HTERT RPE-1 (cell line): Measurements from ENCODE around the gene RNPEPL1.

Experiments used
- in situ Hi-C: fragments of 300-500 bp; cut with MboI; formaldehyde crosslinking; loops from 4 replicates; pipeline ENCODE4 v1.14.3; 2020; ENCODE audit warnings: low sequenced_read_pairs

The RNPEPL1 gene

DNA sequence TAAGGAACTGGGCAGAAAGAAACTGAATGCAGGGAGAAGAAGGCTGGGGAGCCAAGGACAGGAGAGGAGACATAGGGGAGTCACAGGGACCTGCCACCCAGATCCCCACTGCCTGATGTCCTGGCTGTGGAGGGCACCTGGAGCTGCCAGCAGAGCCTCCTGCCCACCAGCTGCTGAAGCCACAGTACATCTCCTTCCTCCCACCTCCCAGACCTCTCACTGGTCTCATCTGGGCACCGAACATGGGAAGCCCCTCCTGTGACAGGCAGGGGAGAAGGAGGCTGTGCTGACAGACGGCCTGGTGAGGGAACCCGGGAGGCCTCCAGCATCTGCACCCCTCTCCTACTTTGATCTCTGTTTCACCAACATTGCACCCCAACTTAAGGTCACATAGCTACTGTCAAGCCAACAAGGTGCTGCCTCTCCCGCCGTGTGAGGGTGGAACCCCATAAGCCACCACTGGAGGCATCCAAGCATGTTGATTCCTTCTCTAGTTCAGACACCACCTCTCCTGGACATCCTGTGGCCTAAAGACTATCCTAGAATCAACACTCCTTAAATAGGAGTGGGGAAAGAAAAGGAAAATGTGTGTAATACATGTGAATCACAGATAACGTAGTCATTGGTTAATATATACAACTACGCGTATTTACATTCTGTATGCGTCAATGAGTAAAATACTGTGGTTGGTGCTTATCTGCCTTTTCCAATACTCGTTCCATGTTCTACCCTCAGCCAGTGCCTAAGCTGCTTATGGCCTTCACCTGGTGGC is 3.5 kb upstream of the RNPEPL1 start:
- in situ Hi-C loops, result no loop called here

DNA sequence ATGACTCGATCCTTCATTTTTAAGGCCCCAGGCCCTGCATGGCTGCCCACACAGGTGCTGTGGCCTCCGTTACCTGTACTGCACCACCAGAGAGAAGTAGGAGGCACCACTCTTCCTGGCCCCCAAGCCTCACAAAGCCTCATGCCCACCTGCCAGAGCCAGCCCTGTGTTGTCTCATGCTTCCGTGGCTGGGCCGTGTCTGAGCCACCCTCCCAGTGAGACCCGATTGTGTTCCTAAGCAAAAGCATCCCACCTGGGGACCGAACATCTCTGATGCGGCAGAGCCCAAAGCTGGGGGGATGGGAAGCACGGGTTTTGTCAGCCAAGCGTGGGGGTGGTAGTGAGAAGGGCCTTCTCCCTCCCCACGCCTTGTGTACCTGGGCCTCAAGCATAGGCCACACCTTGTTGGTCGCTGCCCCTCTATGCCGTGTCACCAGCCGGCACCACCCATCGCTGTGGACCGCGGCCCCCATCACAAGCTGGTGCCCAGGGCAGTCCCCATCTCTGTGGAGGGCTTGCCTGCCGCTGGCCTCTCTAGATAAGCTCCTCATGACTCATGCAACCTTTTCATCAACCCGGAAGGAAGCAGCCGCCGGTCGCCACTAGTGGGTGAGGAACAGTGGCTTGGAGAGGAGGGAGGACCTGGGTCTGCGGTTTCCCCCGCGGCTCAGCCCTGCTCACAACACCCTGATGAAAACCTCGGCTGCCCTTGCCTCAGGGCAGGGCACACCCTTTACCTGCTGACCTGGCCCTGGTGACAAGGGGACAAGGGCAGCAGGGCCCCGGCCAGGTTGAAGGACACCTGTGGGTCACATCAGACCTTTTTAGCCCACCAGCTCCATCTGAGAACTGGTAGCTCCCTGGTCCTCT is 2.7 kb upstream of the RNPEPL1 start:
- in situ Hi-C loops, result no loop called here

DNA sequence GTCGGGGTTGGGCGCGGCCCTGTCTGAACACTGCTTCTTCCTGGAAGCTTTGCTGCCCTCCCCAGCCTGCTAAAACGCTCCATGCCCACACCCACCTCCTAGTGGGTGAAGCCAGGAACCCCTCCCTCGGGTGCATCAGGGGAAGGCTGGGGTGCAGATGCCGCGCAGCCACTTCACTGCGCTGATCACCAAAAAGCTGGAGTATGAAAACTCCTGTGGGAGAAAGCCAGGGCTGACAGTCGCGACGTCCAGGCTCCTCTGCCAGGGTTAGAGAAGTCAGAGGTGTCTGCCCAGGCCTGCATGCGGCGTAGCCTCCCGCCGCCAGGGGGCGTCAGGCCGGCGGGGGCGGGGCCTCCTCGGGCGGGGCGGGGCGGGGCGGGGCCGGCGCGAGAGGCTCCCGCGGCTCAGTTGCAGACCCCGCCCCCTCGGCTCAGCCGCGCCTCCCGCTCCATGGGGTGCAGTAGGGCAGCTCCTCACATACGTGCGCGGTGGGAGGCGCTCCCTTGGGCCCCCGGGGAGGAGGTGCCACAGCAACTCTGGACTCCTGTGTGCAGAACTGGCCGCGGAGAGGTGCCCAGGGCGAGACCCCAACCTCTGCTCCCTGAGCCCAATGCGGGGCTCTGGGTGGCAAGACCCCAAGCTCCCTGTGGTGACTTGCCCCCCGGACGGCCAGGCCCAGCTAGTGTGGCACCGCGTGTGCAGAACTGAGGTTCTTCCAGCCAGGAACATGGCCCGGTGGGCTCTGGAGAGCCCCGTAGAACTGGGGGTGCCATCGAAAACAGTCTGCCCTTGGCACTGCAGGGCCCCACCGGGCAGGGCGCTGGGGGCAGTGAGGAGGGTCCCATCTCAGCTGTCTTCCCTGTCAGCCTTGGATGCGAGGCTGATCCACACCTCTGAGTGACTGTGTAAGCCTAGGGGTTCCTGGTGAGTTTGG is 1.8 kb upstream of the RNPEPL1 start:
- in situ Hi-C loops, result no loop called here

DNA sequence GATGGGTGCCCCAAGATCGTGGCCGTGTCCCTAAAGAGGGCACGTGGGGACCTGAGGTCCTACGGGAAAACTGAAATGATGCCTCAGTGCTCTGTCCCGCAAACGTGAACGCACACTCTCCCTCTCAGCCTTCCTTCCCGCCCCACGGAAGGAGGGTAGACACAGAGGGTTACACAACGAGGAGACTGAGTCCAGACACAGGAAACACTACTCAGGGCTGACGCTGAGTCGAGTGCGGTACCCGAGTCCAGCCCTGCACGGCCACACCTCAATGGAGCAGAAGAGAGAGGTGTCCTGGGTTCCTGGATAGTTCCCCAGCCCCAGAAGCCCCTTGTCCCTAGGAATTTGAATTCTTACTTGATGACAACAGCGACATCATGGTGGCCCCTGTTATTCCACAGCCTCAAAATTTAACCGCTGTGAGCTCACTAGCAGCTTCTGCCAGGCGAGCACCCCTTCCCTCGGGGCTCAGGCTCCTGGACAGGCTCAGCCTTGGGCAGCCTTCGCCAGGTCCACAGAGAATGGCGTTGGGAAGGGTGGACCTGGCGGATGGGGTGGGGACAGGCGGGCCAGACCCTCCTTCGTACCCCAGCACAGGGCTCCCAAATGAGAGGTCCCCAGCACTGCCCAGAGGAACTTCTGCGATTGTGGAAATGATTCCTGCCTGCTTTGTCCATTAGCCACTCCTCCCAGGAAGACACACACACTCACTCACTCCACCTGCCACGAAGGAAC is 980 bp upstream of the RNPEPL1 start:
- in situ Hi-C loops, result no loop called here

DNA sequence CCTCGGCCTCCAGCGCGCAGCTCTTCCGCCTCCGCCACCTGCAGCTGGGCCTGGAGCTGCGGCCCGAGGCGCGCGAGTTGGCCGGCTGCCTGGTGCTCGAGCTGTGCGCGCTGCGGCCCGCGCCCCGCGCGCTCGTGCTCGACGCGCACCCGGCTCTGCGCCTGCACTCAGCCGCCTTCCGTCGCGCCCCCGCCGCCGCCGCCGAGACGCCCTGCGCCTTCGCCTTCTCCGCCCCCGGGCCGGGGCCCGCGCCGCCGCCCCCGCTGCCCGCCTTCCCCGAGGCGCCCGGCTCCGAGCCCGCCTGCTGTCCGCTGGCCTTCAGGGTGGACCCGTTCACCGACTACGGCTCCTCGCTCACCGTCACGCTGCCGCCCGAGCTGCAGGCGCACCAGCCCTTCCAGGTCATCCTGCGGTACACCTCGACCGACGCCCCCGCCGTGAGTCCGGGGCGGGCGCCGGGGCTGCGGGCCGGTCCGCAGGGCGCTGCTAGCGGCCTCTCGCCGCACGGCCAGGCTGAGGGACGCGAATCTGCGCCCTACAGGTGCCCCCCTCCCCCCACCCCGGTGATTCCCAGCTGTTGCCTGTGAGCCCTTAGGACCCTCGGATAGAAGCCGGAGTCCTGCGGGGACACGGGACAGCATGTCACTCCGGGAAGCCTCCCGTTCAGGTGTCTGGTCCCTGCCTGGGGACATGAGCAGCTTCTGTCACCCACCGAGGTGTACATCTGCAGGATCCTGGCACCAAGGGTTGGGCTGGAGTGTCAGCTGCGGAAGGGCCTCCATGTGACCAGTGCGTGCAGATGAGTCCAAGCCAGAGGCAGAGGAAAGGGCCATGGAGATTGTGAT is 616 bp downstream of the RNPEPL1 start:
- in situ Hi-C loops, result no loop called here

DNA sequence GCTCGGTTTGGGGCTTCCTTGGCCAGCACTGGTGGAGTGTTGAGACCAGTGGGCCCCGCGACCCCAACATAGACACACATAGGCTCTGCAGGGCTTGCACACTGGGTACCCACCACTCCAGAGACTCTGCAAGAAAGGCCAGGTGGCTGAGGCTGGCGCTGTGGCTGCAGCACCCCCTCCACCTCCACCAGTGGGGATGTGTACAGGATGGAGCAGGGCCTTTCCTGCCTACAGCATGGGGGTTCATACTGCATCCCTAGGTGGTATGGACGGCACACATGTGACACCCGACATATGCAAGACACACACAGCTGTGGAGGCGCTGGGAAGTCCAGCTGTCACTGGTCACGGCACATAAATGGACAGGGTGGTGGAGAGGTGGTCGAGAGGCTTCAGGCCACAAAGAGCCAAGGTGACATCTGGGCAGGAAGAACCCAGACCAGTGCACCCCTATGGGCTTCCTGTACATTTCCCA is 1.3 kb downstream of the RNPEPL1 start:
- in situ Hi-C loops, result no loop called here

DNA sequence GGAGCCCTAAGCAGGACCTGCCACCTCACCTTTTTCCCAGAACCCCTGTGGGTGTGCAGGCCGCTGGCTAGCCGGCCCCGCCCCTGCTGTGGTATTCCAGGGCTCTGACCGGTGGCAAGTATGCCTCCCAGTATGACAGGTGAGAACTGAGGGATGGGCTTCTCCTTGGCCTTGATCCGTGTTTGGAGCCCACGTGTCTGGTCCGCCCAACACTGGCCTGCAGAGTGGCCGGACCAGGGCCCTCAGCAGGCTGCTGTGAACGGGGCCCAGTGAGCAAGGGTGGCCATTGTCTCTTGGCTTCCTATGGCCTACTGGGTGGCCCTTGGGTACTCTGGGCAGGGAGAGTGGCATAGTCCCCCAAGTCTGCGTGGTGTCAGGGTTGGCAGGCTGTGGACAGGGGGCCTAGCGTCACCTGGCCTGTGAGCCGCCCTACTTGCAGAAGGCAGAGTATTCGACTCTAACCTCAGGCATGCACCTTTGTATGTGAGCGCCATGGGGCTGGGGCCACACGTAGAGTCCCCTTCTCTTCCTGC is 1.8 kb downstream of the RNPEPL1 start:
- in situ Hi-C loops, result no loop called here

DNA sequence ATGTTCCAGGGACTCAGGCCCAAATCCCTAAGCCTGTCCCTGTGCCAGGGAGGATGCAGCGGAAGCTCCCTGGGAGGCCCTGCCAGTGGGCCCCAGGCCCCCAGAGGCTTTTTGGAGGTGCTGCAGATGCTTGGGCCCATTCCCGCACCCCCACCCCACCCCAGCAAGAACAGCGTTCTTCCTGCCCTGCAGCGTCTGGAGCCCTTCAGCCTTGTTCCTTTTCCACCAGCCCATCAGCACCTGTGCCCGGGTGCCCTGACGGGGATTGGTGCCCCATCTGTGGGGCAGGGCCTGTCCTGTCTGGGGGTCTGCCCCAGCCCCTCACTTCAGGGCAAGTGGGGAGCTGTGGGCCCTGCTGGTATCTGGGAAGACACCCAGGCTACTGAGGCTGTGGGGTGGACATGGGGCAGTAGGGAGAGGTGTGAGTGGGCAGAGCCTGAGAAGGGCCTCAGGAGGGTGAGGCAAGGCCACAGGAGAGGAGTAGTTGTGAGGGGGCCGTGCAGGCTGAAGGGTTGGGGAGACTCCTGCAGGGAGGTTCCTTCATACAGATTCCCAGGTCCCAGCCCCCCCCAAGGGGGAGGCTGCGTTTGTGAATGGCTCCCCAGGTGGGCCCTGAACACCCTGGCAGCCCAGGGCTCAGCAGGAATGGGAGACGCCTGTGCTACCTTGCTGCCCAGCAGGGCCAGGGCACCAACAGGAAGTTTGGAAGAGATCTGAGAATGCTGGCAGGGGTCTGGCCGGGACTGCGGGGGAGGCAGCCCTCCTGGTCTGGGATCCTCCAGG is 2.4 kb downstream of the RNPEPL1 start:
- in situ Hi-C loops, result no loop called here

DNA sequence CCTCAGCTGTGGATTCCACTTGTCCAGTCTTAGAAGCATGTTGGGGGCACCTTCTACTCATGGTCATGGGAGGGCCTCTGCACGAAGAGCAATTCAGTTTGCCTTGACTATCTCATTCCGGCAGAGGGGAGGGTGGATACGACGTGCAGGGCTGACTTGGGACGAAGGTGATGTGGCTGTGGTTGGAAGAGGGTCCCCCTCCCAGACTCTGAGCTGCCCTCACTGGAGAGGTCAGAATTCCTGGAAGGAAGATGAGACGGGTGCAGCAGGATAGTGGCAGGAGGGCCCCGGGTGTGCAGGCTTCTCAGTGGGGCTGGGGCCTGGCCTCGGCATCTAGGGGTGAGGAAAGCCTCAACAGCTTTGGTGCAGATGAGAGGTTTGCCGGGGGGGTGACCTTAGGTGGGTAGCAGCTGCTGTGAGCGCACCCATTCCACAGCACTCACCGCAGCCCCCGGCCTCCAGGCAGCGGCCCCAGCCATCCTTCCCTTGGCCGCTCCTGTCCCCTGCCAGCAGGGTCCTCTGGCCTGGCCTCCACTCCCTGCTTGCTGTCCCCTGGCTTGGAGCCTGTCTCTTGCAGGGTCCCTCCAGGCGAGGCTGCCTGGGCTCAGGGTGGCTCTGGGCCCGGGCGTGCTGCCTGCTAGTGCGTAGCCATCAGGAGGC is 3.2 kb downstream of the RNPEPL1 start:
- in situ Hi-C loops, result no loop called here

DNA sequence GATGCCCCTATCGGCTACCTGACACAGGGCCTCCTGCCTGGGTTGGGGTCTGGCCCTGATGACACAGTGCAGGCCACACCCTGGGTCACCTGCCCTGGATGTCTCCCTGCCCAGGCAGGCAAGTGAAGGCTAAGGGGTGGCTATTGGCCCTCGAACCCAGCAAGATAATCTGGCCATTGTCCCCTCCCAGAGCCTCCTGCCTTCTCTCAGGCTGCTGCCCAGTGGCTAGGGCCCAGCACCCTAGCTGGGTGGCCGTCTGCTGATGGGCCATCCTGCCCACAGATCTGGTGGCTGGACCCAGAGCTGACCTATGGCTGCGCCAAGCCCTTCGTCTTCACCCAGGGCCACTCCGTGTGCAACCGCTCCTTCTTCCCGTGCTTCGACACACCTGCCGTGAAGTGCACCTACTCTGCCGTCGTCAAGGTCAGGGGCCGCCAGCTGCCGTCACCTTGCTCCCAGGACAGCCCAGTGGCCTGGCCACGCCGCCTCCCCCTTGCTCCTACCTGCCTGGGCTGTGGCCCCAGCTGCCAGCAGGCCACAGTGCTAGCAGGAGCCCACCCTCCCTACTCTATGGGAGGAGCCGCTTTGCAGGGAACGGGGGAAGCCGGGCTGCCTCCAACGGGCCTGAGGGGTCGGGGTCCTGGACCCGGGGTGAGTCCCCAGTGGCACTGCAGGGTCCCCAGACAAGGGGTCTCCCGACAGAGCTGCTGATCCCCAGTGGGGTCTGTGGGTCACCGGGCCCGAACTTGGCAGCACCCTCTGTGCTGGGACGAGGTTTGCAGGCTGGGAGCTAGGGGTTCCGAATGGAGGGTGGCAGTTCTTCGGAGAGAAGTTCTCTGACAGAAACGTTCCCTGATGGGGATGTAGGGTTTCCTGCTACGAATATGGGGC is 4.1 kb downstream of the RNPEPL1 start:
- in situ Hi-C loops, result no loop called here

DNA sequence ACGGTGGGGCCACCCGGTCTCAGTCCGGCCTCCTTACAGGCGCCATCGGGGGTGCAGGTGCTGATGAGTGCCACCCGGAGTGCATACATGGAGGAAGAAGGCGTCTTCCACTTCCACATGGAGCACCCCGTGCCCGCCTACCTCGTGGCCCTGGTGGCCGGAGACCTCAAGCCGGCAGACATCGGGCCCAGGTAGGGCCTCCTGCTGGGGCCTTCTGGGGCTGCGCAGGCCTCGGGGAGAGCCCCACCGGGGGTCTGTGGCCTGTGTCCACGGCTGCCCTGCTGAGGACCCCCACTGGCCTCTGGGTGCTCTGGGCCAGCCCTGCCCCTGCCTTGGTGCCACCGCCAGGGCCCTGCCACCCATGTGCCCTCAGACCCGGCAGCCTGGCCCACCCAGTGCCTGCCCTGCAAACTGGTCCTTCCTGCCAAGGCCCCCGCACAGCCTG is 4.8 kb downstream of the RNPEPL1 start:
- in situ Hi-C loops, result no loop called here

DNA sequence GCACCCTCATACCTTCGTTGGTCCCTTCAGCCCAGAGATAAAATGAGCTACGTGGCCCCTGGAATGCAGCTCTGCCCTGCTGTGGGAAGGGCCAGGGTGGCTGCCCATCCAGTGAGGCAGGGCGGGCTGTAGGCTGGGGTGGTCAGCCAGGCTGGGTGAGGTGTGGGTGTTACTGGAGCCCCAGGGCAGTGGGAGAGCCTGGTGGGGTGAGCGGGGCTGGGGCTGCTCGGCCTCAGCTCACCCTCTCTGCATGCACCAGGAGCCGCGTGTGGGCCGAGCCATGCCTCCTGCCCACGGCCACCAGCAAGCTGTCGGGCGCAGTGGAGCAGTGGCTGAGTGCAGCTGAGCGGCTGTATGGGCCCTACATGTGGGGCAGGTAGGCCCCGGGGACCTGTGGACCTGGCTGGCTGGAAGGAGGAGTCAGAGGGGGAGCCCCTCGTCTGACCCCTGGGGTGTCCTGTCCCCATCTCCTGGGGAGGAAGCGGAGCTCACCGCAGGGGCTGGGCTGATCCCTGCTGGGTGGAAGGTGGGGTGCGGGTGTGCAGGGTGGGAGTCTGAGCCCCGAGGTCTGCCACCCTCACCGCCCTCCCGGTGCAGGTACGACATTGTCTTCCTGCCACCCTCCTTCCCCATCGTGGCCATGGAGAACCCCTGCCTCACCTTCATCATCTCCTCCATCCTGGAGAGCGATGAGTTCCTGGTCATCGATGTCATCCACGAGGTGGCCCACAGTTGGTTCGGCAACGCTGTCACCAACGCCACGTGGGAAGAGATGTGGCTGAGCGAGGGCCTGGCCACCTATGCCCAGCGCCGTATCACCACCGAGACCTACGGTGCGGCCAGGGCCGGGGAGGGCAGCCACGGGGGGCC is 5.5 kb downstream of the RNPEPL1 start:
- in situ Hi-C loops, result no loop called here

DNA sequence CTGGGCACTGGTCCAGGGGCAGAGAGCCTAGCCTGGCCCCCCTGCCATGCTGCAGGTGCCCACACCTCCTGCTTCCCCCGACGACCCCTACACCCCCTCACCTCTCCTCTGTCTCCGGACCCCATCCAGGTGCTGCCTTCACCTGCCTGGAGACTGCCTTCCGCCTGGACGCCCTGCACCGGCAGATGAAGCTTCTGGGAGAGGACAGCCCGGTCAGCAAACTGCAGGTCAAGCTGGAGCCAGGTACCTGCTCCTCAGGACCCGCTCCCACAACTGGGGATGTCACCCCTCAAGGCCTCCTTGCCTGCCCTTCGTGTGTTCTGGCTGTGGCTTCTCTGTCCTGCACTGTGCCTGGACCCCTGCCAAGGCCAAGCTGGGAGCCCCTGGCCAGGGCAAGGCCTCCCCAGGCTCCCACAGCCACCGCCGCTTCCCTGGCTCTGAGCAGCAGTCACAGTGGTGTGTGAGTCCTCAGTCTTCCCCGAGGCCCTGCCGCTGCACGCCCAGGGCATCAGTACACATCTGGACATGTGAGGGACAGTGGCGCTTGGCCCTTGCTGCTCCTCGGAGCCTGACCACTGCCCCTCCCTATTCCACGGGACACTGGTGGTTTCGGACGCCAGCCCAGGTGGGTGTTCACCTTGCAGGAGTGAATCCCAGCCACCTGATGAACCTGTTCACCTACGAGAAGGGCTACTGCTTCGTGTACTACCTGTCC is 6.3 kb downstream of the RNPEPL1 start:
- in situ Hi-C loops, result no loop called here

DNA sequence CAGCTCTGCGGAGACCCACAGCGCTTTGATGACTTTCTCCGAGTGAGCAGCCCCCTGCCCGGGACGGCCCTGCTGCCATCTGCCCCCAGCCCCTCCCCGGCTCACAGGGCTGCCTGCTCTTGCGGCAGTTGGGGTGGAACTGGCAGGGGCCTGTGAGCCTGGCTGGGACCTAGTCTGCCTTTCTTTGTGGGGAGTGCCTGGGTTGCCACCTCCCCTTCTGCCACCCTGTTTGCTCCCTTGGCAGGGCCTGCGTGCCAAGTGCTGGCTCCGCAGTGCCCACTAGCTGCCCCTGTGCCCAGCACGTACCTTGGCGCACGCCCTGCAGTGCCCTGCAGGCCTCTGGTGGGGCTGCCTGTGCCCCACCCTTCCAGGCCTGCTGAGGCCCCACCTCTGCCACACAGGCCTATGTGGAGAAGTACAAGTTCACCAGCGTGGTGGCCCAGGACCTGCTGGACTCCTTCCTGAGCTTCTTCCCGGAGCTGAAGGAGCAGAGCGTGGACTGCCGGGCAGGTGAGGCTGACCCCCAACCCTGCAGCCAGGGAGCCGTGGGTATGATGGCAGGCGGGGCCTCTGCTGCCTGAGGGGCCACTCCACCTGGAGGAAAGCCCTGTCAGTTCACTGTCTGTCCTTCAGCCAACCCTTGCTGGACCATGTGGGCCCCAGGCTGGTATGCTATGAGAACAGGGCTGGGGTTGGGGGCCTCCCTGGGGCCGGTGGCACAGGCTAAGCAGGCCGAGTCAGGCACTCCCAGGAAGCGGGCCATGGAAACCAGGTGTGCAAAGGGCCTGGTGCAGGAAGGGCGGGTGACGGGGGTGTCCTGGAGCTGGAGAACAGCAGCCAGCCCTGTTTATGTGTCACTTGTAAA is 7.0 kb downstream of the RNPEPL1 start:
- in situ Hi-C loops, result no loop called here
